OCI-LY7 (cell line): Measurements from ENCODE around the gene APOH.

ENCODE experiments used
- EZH2phosphoT487 ChIP-seq: fragments of 200-600 bp; sonication (generic); IDR thresholded peaks from 2 replicates; pipeline ENCODE4 v1.6.1; 2018; ENCODE audit warnings: low read depth, borderline replicate concordance, mild to moderate bottlenecking, mixed run types, antibody characterized with exemption, low read length, moderate library complexity, mixed read lengths
- TF ChIP-seq, protein P1 (sequence below): fragments of 200-600 bp; sonication (generic); conservative IDR thresholded peaks from 2 replicates; pipeline ENCODE4 v1.5.1; 2014; ENCODE audit warnings: mild to moderate bottlenecking, antibody characterized with exemption, low read length, moderate library complexity, mixed read lengths

DNA sequence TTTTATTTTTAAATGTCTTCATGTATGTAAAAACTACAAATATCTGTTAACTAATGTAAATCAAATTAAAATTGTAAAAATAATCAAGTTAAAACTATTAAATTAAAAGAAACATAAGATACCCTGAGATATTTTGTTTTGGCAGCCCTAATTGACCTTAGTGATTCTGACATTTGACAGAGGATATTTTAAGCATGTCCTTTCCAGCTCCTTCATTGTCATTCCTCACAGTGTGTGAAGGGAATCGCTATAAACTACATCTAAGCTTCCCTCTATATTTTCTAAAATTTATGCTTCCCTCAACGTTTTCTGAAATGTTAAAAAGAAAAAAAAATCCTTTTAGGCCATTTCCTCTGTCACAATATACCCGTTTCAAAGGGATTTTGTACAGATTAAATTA is 57.5 kb downstream of the APOH start:
- TF ChIP-seq, protein P1, sequence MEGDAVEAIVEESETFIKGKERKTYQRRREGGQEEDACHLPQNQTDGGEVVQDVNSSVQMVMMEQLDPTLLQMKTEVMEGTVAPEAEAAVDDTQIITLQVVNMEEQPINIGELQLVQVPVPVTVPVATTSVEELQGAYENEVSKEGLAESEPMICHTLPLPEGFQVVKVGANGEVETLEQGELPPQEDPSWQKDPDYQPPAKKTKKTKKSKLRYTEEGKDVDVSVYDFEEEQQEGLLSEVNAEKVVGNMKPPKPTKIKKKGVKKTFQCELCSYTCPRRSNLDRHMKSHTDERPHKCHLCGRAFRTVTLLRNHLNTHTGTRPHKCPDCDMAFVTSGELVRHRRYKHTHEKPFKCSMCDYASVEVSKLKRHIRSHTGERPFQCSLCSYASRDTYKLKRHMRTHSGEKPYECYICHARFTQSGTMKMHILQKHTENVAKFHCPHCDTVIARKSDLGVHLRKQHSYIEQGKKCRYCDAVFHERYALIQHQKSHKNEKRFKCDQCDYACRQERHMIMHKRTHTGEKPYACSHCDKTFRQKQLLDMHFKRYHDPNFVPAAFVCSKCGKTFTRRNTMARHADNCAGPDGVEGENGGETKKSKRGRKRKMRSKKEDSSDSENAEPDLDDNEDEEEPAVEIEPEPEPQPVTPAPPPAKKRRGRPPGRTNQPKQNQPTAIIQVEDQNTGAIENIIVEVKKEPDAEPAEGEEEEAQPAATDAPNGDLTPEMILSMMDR: no peak
- TF ChIP-seq EZH2phosphoT487: no peak
